ENCODE measurements around the gene CISTR.

DNA sequence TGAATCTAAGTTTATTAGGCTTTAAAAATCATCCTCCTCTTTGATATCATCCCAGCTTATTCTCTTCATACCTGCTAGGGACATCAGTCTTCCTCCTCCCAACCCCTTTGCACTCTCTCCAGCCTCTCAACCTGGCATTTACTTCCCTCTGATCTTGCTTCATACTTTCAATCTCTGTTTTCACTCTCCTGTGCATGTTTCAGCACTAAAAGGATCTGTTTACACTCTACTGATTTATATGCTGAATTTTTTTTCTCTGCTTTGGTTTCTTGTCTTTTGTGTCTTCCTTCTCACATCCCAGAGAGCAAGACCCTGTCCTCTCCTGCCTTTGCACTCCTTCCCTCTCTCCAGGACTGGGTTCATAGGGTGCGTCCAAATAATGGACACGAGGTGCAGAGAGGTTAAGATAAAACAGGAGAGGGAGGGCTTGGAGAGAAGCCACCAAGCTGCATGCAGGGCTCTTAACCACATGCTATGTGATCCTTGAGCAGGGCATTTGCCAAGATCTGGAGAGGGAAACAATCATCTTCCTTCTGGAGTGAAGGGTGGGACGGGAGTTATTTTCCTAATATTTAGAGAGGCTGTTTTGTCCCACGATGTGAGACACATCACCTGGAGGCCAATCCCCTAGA is 3.0 kb upstream of the CISTR start:
- TF ChIP-seq CTCF (IDR thresholded peaks at IDR 0.05) (no peak), POLR2A (IDR thresholded peaks at IDR 0.05) (no peak)
